Brain microvascular endothelial cell (primary cell): ENCODE results near the gene EEFSEC.

ENCODE experiments used
- DNase-seq: peaks from one replicate; pipeline ENCODE4 v3.0.0-alpha.2; 2020
- H3K27ac ChIP-seq: fragments of 250-450 bp; sonication (Bioruptor Pico); 2 replicates; pipeline ENCODE4 v1.5.1; 2020; ENCODE audit warnings: mild to moderate bottlenecking, moderate library complexity
- H3K27me3 ChIP-seq: fragments of 250-450 bp; sonication (Bioruptor Pico); replicated peaks from 2 replicates; pipeline ENCODE4 v1.5.1; 2020; ENCODE audit warnings: mild to moderate bottlenecking
- H3K36me3 ChIP-seq: fragments of 250-450 bp; sonication (Bioruptor Pico); replicated peaks from 2 replicates; pipeline ENCODE4 v1.5.1; 2020; ENCODE audit warnings: mild to moderate bottlenecking
- H3K4me3 ChIP-seq: 2 replicates; pipeline ENCODE4 v1.5.1; 2011; ENCODE audit warnings: low read depth, mild to moderate bottlenecking, control low read depth, low read length, moderate library complexity
- in situ Hi-C: cut with HindIII; loops from 2 replicates; pipeline ENCODE4 v1.10.0; 2017; ENCODE audit warnings: low sequenced_read_pairs, low pct_ligation_motif_present
- TF ChIP-seq, protein P1 (sequence below): IDR thresholded peaks from 2 replicates; pipeline ENCODE4 v1.5.1; 2011; ENCODE audit warnings: low read depth, mild to moderate bottlenecking, moderate library complexity, low read length, control low read depth, inconsistent platforms; ENCODE audit errors: missing control alignments

Gene EEFSEC

DNA sequence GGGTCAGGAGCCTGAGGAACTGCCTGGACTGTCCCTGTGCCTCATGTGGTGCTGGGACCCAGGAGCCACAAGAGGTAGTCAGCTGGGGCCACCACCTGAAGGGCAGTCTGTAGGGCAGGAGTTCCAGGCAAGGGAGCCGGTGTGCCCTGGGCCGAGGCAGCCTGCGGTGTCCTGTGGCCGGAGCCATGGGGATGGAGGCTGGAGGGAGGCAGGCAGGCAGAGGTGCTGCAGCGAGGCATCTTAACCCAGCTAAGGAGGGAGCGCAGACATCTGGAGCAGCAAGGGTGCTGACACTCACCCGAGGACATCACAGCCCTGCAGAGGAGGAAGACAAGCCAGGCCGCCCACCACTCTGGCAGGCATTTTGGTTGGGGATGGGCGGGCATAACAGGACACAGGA, 235.7 kb downstream of the EEFSEC start:
- no peaks in the 10 kb centered on the region for H3K27me3 ChIP-seq
- TF ChIP-seq, protein P1, sequence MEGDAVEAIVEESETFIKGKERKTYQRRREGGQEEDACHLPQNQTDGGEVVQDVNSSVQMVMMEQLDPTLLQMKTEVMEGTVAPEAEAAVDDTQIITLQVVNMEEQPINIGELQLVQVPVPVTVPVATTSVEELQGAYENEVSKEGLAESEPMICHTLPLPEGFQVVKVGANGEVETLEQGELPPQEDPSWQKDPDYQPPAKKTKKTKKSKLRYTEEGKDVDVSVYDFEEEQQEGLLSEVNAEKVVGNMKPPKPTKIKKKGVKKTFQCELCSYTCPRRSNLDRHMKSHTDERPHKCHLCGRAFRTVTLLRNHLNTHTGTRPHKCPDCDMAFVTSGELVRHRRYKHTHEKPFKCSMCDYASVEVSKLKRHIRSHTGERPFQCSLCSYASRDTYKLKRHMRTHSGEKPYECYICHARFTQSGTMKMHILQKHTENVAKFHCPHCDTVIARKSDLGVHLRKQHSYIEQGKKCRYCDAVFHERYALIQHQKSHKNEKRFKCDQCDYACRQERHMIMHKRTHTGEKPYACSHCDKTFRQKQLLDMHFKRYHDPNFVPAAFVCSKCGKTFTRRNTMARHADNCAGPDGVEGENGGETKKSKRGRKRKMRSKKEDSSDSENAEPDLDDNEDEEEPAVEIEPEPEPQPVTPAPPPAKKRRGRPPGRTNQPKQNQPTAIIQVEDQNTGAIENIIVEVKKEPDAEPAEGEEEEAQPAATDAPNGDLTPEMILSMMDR = no peak
- no peaks in the 10 kb centered on the region for H3K36me3 ChIP-seq
- H3K27ac ChIP-seq = no peak overlapping the region
- no peak overlapping the region for H3K4me3 ChIP-seq
- DNase-seq = no peak
- in situ Hi-C loops = no loop called here

GRCh38 chr3:128390867-128391266, 237.6 kb downstream of the EEFSEC start:
- no peak for DNase-seq
- TF ChIP-seq, protein P1 = no peak
- in situ Hi-C loops = no loop called here
- no peak overlapping the region for H3K27ac ChIP-seq
- H3K4me3 ChIP-seq = no peak overlapping the region
- no peaks in the 10 kb centered on the region for H3K27me3 ChIP-seq
- H3K36me3 ChIP-seq = no peaks in the 10 kb centered on the region

DNA sequence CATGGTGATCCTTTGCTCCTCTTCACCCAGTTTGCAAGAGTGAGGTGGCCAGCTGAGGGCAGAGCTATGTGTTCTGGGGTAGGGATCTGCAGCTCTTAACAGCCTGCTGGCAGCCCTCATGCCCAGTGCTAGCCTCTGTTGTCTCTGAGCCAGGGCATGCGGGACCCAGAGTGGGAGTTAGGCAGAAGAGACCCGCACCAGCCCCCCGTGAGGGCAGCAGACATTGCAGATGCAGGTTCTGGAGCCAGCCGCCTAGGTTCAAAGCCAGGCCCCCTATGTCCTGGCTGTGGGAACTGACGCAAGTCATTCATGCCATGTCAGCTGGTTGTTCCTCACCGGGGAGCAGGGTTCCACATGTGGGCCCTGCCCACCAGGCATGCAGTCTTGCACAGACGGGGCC, 238.7 kb downstream of the EEFSEC start:
- in situ Hi-C loops = no loop called here
- TF ChIP-seq, protein P1 = no peak
- no peaks in the 10 kb centered on the region for H3K27me3 ChIP-seq
- no peaks in the 10 kb centered on the region for H3K36me3 ChIP-seq
- H3K27ac ChIP-seq = no peak overlapping the region
- DNase-seq = no peak
- no peak overlapping the region for H3K4me3 ChIP-seq

GRCh38 chr3:128392818-128393544, 239.7 kb downstream of the EEFSEC start:
- TF ChIP-seq, protein P1 = no peak
- in situ Hi-C loops = no loop called here
- no peak for DNase-seq

GRCh38 chr3:128394033-128394432, 240.8 kb downstream of the EEFSEC start:
- DNase-seq = no peak
- Histone ChIP-seq H3K4me3 (no peak overlapping the region), H3K27me3 (no peaks in the 10 kb centered on the region), H3K27ac (no peak overlapping the region), H3K36me3 (no peaks in the 10 kb centered on the region)
- in situ Hi-C loops = no loop called here
- TF ChIP-seq, protein P1 = no peak

More at GRCh38 chr3:128392818-128393544, 239.7 kb downstream of the EEFSEC start:
- Histone ChIP-seq H3K4me3 (no peak overlapping the region), H3K36me3 (no peaks in the 10 kb centered on the region), H3K27me3 (no peaks in the 10 kb centered on the region), H3K27ac (no peak overlapping the region)

- Histone ChIP-seq H3K36me3 (no peaks in the 10 kb centered on the region), H3K4me3 (no peak overlapping the region), H3K27me3 (no peaks in the 10 kb centered on the region), H3K27ac (no peak overlapping the region)
- in situ Hi-C loops = no loop called here
- TF ChIP-seq, protein P1 = no peak
- no peak for DNase-seq
Observed at GRCh38 chr3:128395046-128395445, 241.8 kb downstream of the EEFSEC start.
